Activated CD4-positive, CD25-positive, alpha-beta regulatory T cell treated with anti-CD3 and anti-CD28 coated beads, Interleukin-2, amount 50 U/mL, for 24 hours (primary cell): ENCODE results near the gene ICE2.

Experiments used
- ATAC-seq, 2 donors: fragments of 150-1000 bp; cut with Tn5 transposase; one replicate each; pipeline ENCODE4 v1.10.0; 2021; ENCODE audit warnings: mild to moderate bottlenecking in 1 of 2, moderate library complexity in 1 of 2

The ICE2 gene

DNA sequence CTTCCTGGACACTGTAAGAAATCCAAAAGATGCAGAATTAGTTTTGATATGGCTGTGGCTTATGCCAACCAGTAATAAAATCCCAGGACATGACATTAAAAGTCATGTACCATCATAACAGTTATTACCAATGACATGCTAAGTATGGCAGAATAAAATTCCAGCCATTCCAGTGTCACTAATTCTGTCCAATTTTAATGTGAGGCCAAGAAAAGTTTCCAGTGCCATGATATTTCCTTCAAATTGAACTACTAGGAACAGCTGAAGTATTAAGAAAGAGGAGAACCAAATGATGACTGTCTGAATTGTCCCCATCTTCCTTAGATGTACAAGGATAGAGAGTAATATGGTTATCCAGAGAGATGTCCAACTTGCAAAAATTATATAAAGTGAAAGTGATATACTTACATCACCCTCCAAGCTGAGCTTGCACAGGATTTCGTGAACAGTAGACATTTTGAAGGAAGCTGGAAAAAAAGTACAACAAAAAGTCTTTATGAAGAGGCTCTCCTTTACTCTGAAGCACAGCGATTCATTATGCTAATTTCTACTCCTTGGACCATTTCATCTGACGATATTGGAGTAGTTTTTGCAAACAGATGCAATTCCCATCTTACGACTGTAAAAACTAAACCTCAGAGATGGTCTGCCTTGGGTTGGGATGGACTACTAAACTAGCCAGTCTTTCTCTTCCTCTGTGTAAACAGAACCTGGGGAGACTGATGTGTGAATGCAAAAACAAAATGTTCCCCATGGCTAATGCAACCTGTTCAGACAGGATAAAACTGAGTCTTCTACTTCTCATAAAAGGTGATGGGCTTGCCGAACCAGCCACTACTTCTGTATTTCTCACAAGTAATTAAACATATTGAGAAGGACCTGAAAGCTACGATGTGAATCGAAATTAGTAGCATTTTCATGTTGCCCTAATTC, 93.1 kb downstream of the ICE2 start:
- no peak for ATAC-seq

GRCh38 chr15:60384526-60385126, 94.3 kb downstream of the ICE2 start:
- ATAC-seq: no peak

DNA sequence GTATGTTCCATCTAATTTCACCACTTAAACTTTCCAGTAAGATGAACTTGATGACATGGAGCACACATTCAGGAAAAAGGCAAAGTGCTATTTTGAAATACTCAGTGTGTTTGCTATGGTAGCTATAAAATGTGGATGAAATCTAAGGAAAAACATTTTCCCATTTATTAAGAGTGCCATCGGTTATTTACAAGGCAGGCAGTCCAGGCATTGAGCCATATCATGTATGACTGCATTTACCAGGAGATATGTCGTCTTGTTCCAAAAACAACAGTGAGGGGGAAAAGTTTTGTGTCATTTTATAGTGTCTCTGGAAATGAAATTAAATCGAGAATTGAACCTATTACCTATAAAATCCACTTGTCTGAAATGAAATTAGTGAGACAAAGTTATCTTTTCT, 94.9 kb downstream of the ICE2 start:
- no peak for ATAC-seq

DNA sequence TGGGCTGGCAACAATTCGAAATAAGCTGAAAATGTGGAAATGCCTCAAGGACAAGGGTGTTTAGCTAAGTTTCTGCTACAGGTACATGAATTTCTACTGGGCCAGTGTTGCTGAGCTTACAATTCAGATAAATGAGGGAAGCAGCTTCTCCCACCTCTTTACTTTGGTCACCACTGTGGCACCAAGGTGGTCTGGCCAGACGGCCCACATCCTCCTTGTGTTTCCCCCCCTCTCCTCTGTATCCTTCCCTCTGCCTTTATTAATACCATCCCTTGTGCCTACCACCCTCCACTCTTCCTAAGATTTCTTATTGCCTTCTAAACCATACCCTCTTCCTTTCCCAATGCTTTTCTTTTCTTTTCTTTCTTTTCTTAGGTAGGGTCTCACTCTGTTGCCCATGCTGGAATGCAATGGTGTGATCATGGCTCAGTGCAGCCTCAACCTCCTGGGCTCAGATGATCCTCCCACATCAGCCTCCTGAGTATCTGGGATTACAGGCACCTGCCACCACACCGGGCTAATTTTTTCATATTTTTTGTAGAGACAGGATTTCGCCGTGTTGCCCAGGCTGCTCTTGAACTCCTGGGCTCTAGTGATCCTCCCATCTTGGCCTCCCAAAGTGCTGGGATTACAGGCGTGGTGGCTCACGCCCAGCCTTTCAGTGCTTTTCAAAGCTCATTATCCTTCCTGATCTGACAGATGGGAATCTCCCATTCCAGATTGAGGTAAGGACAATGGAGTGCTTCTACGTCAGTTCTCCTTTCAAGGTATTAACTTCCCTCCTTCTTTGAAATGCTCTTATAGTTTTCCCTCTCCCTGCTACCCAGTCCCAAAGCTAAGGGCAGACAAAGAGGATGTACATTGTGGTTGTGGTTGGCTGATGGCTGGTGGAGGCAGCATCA, 95.9 kb downstream of the ICE2 start:
- no peak for ATAC-seq

GRCh38 chr15:60381148-60381788, 97.7 kb downstream of the ICE2 start:
- ATAC-seq: no peak

- ATAC-seq: no peak
Measured at GRCh38 chr15:60379525-60380274, 99.2 kb downstream of the ICE2 start.

- ATAC-seq: no peak
Measured at GRCh38 chr15:60379185-60379524, 99.8 kb downstream of the ICE2 start.

GRCh38 chr15:60376677-60377095, 102.3 kb downstream of the ICE2 start:
- ATAC-seq: no peak

DNA sequence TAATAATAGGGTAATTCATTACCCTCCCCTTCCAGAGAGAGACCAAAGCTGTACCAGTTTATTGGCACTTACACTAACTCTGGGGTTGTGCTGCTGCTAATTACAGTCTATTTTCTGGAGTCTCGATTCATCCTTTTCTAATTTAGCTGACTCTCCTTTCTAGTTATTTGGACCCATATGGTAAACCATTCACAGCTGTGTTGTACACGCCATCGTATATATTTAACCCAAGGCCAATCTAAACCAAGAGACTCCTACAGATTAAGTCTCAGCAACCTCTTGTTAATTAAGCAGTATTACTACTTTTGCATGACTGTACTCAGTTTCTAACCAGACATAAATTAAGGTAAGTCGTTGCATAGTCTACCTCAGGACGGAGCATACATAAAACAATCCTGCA, 103.6 kb downstream of the ICE2 start:
- ATAC-seq: no peak

DNA sequence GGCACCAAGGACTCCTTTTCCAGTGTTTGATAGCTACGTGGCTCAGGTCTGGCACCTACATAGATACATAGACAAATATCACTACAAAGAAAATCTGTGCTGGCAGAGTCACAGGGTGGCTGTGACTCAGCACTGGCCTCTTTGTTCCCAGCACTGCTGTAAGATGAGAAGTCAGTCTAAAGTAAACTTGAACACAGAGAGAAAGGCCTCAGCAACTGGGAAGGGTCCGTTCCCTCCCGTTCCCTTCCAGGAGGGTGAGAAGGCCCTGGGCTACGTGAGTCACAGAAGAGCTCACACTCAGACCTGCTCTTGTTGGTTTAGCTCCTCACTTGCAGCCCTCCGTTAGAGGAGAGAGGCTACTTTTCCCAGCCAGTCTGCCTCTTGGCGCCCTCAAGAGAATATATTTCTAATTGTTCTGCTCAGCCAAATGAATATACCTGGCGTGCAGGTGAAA, 104.3 kb downstream of the ICE2 start:
- ATAC-seq: no peak

DNA sequence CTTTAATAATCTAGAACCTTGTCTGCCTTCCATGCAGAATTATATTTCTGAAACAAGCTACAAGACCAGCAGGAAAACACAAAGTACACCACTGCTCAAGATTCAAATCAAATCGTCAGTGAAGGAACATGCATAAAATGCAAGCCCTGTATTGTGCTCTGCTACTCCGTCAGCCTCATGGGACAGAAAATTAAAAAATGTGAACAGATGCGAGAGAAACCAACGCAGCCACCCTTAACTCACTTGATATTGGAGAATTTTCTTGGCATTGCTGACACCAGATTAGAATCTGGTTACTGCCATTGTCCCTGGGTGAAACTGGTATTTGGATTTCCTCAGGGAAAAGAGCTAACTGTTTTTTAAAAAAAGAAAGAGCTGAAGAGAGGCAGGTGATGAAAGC, 104.7 kb downstream of the ICE2 start:
- no peak for ATAC-seq

GRCh38 chr15:60373745-60374144, 105.2 kb downstream of the ICE2 start:
- no peak for ATAC-seq

- ATAC-seq: no peak
Measured at GRCh38 chr15:60373327-60373726, 105.6 kb downstream of the ICE2 start.

DNA sequence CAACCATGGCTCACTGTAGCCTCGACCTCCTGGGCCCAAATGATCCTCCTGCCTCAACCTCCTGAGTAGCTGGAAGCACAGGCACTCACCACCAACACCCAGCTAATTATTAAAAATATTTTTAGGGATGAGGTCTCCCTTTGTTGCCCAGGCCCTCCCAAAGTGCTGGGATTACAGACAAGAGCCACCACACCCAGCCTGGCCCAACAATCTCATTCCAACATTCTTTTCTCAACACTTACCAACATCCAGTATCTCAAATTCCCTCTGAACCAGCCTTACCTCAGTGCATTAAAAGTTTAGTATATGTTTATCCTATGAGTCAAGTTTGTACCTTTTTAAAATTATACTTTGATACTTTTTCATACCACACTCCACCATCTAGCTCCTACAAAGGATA, 106.2 kb downstream of the ICE2 start:
- ATAC-seq: no peak

GRCh38 chr15:60372227-60372626, 106.7 kb downstream of the ICE2 start:
- ATAC-seq: no peak

DNA sequence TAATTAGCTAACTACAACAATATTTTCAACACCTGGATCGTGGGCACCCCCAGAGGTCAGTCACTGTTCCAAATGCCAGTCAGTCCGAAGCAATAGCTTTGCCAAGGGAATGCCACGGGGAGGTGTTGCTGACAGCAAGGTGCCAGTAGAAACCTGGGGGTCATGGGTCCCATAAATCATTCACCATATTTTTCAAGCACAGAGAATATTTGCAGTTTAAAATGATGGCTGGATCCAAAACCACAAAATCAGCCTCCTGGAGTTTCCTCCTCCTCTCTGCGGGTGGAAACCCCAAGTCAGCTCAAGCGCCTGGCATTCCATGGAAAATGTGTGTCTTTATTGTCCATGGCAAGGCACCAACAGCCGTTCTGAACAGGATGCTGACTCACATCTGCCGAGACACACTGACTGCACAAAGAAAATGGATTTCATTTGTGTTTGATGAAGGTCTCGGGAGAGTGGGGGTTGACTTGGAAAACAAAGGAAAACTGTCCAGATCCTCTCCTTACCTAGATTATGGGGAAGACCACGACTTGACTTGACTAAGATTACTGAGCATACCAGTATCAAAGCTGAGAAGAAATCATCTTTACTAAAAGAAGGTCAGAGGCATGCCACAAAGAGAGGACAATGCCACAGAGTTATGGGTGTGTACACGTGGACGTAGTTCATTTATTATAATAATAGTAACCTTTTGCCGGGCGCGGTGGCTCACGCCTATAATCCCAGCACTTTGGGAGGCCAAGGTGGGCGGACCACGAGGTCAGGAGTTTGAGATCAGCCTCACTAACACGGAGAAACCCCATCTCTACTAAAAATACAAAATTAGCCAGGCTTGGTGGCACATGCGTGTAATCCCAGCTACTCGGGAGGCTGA, 107.5 kb downstream of the ICE2 start:
- no peak for ATAC-seq

DNA sequence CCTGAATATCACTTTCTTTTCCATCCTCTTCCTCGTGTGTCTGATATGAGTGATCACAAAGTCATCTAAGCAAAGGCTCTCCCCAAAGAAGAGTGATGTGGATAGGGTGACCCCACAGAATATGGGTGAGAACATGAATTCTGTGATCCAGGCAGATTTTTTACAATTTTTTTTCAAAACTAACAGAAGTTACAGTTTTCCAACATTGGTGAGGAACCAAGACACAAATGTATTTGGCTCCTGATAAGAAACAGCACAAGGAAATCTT, 108.1 kb downstream of the ICE2 start:
- no peak for ATAC-seq

DNA sequence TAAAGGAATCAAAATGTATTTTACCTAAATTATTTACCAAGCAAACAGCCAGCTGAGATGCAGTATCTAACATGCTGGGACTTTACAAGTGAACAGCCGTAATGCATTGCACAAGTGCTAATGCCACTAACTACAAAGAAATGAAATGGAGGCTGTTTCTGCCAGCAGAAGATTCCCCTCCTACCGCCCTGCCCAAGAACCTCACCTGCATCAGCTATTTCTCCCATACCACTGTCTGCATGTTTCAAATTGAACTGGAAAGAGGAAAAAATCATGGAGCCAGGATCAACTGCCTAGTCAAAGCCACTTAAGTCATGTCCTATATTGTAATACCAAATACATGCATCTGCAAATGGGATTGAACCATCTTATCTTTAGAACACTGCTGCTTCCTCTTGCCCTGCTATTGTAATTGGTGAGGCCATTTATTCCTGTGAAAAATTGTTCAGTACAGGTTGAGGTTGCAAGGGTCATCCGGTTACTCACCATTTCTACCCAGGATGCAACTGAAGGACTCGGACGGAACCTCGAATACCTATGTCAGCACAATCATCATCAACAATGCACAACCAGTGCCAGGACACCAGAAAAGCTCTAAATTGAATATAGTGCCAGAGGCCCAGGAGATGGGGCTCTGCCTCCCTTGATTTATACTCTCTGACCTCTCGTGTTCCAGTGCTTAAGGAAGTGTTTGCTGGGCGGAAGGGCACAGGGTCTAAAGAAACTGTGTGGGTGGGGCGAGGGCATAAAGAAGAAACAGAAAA, 108.7 kb downstream of the ICE2 start:
- no peak for ATAC-seq

- no peak for ATAC-seq
Measured at GRCh38 chr15:60369696-60370095, 109.2 kb downstream of the ICE2 start.
